Upper lobe of left lung (tissue), 4 donors: ENCODE measurements around the gene TNC.

Experiments used
- EP300 ChIP-seq, 4 donors: sonication (generic); formaldehyde crosslinking; IDR thresholded peaks; one replicate each; pipeline ENCODE4 v1.5.1; 2017; ENCODE audit warnings: antibody characterized with exemption in 4 of 4, control low read depth in 2 of 4
- POLR2A ChIP-seq, 4 donors: fragments of 450-650 bp; IDR thresholded peaks; one replicate each; pipeline ENCODE4 v1.5.1; 2016 to 2017; ENCODE audit warnings: antibody characterized with exemption in 4 of 4, mild to moderate bottlenecking in 2 of 4
- POLR2AphosphoS5 ChIP-seq, 2 donors: sonication (generic); formaldehyde crosslinking; IDR thresholded peaks; one replicate each; pipeline ENCODE4 v1.5.1; 2017; ENCODE audit warnings: antibody characterized with exemption in 2 of 2
- TF ChIP-seq, protein P1 (sequence below), 6 experiments: fragments of 450-650 bp in 4 of 6; fragments of 200-600 bp in 2 of 6; sonication (generic) in 2 of 6; IDR thresholded peaks; one replicate each; pipeline ENCODE4 v1.5.1; 2016 to 2019; ENCODE audit warnings: antibody characterized with exemption in 6 of 6

DNA sequence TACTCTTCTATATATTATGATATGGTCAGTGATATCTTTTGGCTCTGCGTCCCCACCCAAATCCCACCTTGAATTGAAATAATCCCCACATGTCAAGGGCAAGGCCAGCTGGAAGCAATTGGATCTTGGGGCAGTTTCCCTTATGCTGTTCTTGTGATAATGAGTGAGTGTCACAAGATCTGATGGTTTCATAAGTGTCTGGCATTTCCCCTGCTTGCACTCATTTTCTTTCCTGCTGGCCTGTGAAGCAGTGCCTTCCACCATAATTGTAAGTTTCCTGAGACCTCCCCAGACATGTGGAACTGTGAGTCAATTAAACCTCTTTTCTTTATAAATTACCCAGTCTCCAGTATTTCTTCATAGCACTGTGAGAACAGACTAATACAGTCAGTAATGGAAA, 45.0 kb upstream of the TNC start:
- TF ChIP-seq, protein P1, sequence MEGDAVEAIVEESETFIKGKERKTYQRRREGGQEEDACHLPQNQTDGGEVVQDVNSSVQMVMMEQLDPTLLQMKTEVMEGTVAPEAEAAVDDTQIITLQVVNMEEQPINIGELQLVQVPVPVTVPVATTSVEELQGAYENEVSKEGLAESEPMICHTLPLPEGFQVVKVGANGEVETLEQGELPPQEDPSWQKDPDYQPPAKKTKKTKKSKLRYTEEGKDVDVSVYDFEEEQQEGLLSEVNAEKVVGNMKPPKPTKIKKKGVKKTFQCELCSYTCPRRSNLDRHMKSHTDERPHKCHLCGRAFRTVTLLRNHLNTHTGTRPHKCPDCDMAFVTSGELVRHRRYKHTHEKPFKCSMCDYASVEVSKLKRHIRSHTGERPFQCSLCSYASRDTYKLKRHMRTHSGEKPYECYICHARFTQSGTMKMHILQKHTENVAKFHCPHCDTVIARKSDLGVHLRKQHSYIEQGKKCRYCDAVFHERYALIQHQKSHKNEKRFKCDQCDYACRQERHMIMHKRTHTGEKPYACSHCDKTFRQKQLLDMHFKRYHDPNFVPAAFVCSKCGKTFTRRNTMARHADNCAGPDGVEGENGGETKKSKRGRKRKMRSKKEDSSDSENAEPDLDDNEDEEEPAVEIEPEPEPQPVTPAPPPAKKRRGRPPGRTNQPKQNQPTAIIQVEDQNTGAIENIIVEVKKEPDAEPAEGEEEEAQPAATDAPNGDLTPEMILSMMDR (IDR thresholded peaks at IDR 0.05): no peak
- TF ChIP-seq POLR2A (IDR thresholded peaks at IDR 0.05) (no peak), EP300 (IDR thresholded peaks at IDR 0.05) (no peak), POLR2AphosphoS5 (IDR thresholded peaks at IDR 0.05) (no peak)
